DND-41 (cell line): Measurements from ENCODE around the gene DCK.

ENCODE experiments used
- ATAC-seq: fragments of 200-7000 bp; cut with Tn5 transposase; 3 replicates; pipeline ENCODE4 v1.9.1; 2021; ENCODE audit warnings: low read depth; ENCODE audit not compliant: insufficient read depth
- DNase-seq: peaks from one replicate; pipeline ENCODE4 v3.0.0-alpha.2; 2020
- H2AFZ ChIP-seq: 2 replicates; pipeline ENCODE4 v1.6.0; 2012; ENCODE audit warnings: low read depth, low read length
- H3K27ac ChIP-seq: 2 replicates; pipeline ENCODE4 v1.5.1; 2012; ENCODE audit warnings: low read length, inconsistent platforms
- H3K27me3 ChIP-seq: fragments of 200-600 bp; sonication (generic); 2 replicates; pipeline ENCODE4 v1.6.0; 2012; ENCODE audit warnings: low read length, mild to moderate bottlenecking, inconsistent platforms; ENCODE audit not compliant: insufficient read depth, poor library complexity
- H3K36me3 ChIP-seq: 2 replicates; pipeline ENCODE4 v1.5.1; 2012; ENCODE audit warnings: low read length, inconsistent platforms; ENCODE audit not compliant: insufficient read depth
- H3K4me1 ChIP-seq: 2 replicates; pipeline ENCODE4 v1.5.1; 2012; ENCODE audit warnings: mild to moderate bottlenecking, low read length; ENCODE audit not compliant: insufficient read depth
- H3K4me2 ChIP-seq: 2 replicates; pipeline ENCODE4 v1.6.0; 2012; ENCODE audit warnings: mild to moderate bottlenecking, moderate library complexity, low read length, inconsistent platforms; ENCODE audit not compliant: insufficient read depth
- H3K4me3 ChIP-seq, 2 experiments: fragments of 200-600 bp in 1 of 2; shearing (Covaris generic) in 1 of 2; 2 replicates each; pipeline ENCODE4 v1.5.1; 2012 to 2016; ENCODE audit warnings: inconsistent platforms in 2 of 2, low read length in 2 of 2, mild to moderate bottlenecking in 2 of 2, low read depth in 1 of 2, moderate library complexity in 1 of 2
- H3K79me2 ChIP-seq: 2 replicates; pipeline ENCODE4 v1.6.0; 2012; ENCODE audit warnings: low read length, inconsistent platforms; ENCODE audit not compliant: insufficient read depth
- H3K9ac ChIP-seq: 2 replicates; pipeline ENCODE4 v1.6.0; 2012; ENCODE audit warnings: low read depth, mild to moderate bottlenecking, inconsistent platforms, low read length, moderate library complexity
- H3K9me3 ChIP-seq: 2 replicates; pipeline ENCODE4 v1.5.1; 2012; ENCODE audit warnings: low read length, moderate library complexity, mild to moderate bottlenecking, inconsistent platforms; ENCODE audit not compliant: insufficient read depth, severe bottlenecking
- H4K20me1 ChIP-seq: 2 replicates; pipeline ENCODE4 v1.6.0; 2012; ENCODE audit warnings: low read length; ENCODE audit not compliant: insufficient read depth
- CTCF ChIP-seq: IDR thresholded peaks from 2 replicates; pipeline ENCODE4 v1.5.1; 2012; ENCODE audit warnings: borderline replicate concordance, low read length, moderate library complexity, mild to moderate bottlenecking; ENCODE audit not compliant: poor library complexity, severe bottlenecking; ENCODE audit errors: extremely low read depth
- EZH2 ChIP-seq: IDR thresholded peaks from 3 replicates; pipeline ENCODE4 v1.6.1; 2012; ENCODE audit warnings: borderline replicate concordance, low read depth, mild to moderate bottlenecking, moderate library complexity, low read length, inconsistent platforms; ENCODE audit not compliant: severe bottlenecking

DCK gene

GRCh38 chr4:71074452-71075299 is 81.2 kb downstream of the DCK start:
- TF ChIP-seq EZH2: no peak
- TF ChIP-seq CTCF: no peak
- no peak overlapping the region for H3K4me3 ChIP-seq
- no peaks in the 10 kb centered on the region for H4K20me1 ChIP-seq
- H3K4me2 ChIP-seq: no peak overlapping the region
- DNase-seq (no peak), ATAC-seq (no peak)
- H3K9me3 ChIP-seq: no peaks in the 10 kb centered on the region
- no peak overlapping the region for H3K9ac ChIP-seq
- no peak overlapping the region for H2AFZ ChIP-seq
- H3K27ac ChIP-seq: no peak overlapping the region
- no peaks in the 10 kb centered on the region for H3K4me1 ChIP-seq
- H3K79me2 ChIP-seq: no peaks in the 10 kb centered on the region
- peaks cover 13% of the 10 kb centered on the region for H3K27me3 ChIP-seq
- H3K36me3 ChIP-seq: no peaks in the 10 kb centered on the region
